Measurements from ENCODE around the gene NEXMIF. TPM values are rescaled to one million over a fixed set of nuclear protein-coding genes. Genes with fewer than 3 reads are reported as not detected.
"Not testable (repeated sequence)": the region's sequence is repeated elsewhere in the genome, so short reads cannot be mapped to it uniquely, and the experiment has no call there.

Gene NEXMIF
- total RNA-seq, 1 donor from 2014 or later: 0.36 TPM

DNA sequence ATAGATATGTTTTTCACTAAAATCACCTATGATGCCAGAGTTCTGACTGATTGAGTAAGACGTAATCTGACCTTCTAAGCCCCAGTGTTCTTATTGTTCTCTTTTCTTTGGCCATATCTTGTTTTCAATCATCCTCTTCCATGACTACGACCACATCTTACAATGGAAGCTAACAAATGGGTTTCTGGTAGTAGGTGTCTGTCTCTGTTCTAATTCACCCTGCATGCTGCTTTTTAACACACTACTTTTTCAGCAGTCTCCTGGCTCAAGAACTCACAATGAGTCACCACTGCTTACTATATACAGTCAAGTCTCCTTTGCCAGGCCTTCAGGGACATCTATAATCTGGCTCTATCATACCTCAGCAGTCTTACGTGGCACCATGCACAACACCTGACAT is 146.1 kb downstream of the NEXMIF start:
- DNase-seq (ENCODE audit: low spot score): no peak
- no peaks in the 10 kb centered on the region for H3K27me3 Mint-ChIP-seq (ENCODE audit: insufficient read depth)
- no peaks in the 10 kb centered on the region for H3K36me3 Mint-ChIP-seq (ENCODE audit: low read depth)
- intact Hi-C loops (cut with micrococcal nuclease): no loop called here
- H3K9me3 Mint-ChIP-seq: no peaks in the 10 kb centered on the region
- H3K4me1 Mint-ChIP-seq (ENCODE audit: low read depth): no peaks in the 10 kb centered on the region
- H3K4me3 Mint-ChIP-seq: no peak overlapping the region
- H3K27ac Mint-ChIP-seq: no peak overlapping the region

DNA sequence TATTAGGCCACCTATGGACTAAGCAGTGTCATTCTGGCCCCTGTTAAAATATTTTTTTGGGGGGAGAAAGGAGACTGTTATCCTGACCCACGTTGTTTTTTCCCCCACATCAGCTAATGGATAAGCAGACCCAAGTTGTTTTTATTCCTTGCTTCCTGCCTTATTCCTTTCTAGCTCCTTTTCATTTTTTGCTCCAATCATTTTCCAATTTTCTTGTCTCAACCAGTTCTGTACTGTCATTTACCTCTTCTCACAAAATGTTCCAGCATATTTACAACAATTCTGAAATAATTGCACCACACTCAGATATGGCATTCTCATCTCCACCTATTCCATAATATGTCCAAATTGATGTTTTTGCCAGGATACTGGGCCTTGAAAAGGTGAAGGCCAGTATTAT is 150.3 kb downstream of the NEXMIF start:
- Mint-ChIP-seq H3K4me3 (no peak overlapping the region), H3K27me3 (ENCODE audit: insufficient read depth) (no peaks in the 10 kb centered on the region), H3K9me3 (no peaks in the 10 kb centered on the region), H3K4me1 (ENCODE audit: low read depth) (no peaks in the 10 kb centered on the region), H3K36me3 (ENCODE audit: low read depth) (no peaks in the 10 kb centered on the region), H3K27ac (no peak overlapping the region)
- intact Hi-C loops (cut with micrococcal nuclease): no loop called here
- no peak for DNase-seq (ENCODE audit: low spot score)

DNA sequence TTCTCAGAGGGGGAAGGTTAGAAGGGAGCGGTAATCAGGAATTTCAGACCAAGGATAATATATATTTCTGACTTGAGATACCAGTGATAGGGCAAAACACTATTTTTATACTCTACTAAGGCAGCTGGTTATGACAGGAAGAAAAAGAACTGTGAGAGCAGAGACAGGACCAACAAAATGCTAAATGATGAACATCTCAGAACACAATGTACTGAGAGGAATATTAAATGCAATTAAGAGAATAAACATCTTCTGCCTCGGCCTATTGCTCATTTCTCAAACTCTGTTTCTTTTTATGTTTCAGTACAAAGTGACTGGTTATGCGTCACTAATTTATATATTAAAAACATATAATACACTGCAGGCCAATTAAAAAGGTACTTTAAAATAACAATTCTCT is 188.8 kb downstream of the NEXMIF start:
- no peak for DNase-seq (ENCODE audit: low spot score)
- no peaks in the 10 kb centered on the region for H3K27me3 Mint-ChIP-seq (ENCODE audit: insufficient read depth)
- intact Hi-C loops (cut with micrococcal nuclease): no loop called here
- H3K36me3 Mint-ChIP-seq (ENCODE audit: low read depth): no peaks in the 10 kb centered on the region
- H3K9me3 Mint-ChIP-seq: no peaks in the 10 kb centered on the region
- H3K4me3 Mint-ChIP-seq: no peak overlapping the region
- no peak overlapping the region for H3K27ac Mint-ChIP-seq
- no peaks in the 10 kb centered on the region for H3K4me1 Mint-ChIP-seq (ENCODE audit: low read depth)

DNA sequence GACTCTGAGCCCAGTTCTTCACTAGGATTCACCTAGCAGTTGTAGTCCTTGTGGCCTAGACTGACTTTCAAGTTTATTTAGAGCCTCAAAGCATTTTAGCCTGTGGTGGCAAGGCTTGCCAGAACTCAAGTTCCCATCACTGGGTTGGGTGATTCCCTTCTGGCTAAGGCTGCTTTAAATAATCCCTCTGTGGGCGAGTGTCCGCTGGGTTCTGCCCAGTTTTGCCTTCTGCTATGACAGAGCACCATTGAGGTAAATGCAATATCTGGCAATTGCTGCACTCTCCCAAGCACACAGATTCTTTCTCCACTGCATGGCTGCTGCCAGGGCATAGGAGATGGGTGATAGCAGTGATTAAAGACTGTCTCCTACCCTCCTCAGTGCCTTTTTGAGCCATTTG is 220.0 kb downstream of the NEXMIF start:
- no peak for DNase-seq (ENCODE audit: low spot score)
- H3K4me3 Mint-ChIP-seq: no peak overlapping the region
- H3K27me3 Mint-ChIP-seq (ENCODE audit: insufficient read depth): no peaks in the 10 kb centered on the region
- H3K4me1 Mint-ChIP-seq (ENCODE audit: low read depth): no peaks in the 10 kb centered on the region
- no peak overlapping the region for H3K27ac Mint-ChIP-seq
- H3K36me3 Mint-ChIP-seq (ENCODE audit: low read depth): no peaks in the 10 kb centered on the region
- no peaks in the 10 kb centered on the region for H3K9me3 Mint-ChIP-seq
- intact Hi-C loops (cut with micrococcal nuclease): no loop called here

DNA sequence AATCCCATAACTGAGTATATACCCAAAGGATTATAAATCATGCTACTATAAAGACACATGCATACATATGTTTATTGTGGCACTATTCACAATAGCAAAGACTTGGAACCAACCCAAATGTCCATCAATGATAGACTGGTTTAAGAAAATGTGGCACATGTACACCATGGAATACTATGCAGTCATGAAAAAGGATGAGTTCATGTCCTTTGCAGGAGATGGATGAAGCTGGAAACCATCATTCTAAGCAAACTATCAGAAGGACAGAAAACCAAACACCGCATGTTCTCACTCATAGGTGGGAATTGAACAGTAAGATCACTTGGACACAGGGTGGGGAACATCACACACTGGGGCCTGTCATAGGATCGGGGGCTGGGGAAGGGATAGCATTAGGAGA is 223.9 kb downstream of the NEXMIF start:
- DNase-seq (ENCODE audit: low spot score); H3K36me3 Mint-ChIP-seq (ENCODE audit: low read depth); H3K4me1 Mint-ChIP-seq (ENCODE audit: low read depth); H3K4me3 Mint-ChIP-seq; H3K27me3 Mint-ChIP-seq (ENCODE audit: insufficient read depth); H3K9me3 Mint-ChIP-seq; H3K27ac Mint-ChIP-seq; intact Hi-C loops (cut with micrococcal nuclease): not testable (repeated sequence)

DNA sequence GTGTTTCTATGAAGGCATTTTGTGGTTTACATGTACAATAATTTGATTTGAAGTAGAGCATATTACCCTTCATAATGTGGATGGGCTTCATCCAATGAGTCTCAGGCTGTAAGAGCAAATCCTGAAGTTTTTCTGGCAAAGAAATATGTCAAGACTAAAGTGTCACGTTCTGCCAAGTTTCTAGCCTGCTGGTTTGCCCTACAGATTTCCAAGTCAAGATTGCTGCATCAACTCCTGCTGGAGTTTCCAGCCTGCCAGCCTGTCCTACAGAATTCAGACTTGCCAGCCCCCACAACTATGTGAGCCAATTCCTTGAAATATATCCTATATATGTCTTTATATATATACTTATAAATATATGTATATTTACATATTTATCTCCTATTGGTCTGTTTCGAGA is 240.8 kb downstream of the NEXMIF start:
- no peak overlapping the region for H3K27ac Mint-ChIP-seq
- no peaks in the 10 kb centered on the region for H3K27me3 Mint-ChIP-seq (ENCODE audit: insufficient read depth)
- H3K4me3 Mint-ChIP-seq: no peak overlapping the region
- no peaks in the 10 kb centered on the region for H3K36me3 Mint-ChIP-seq (ENCODE audit: low read depth)
- no peaks in the 10 kb centered on the region for H3K9me3 Mint-ChIP-seq
- no peaks in the 10 kb centered on the region for H3K4me1 Mint-ChIP-seq (ENCODE audit: low read depth)
- intact Hi-C loops (cut with micrococcal nuclease): no loop called here
- no peak for DNase-seq (ENCODE audit: low spot score)

Other genes starting within 250 kb of the NEXMIF start
- gene ABCB7, start 230.8 kb upstream of the NEXMIF start, total RNA-seq: 37.4 and 38.1 TPM in 2 replicates

Data from activated T-helper 1 cell treated with anti-CD3 and anti-CD28 coated beads, Interleukin-12 subunit alpha, Interleukin-12 subunit beta, Interleukin-2, Interleukin-4 antibody, amounts not matched to agents 30 ng/mL and 10 ng/mL and 1 ng/mL, durations not matched to agents 14 hours and 24 hours and 36 hours (primary cell).